Measurements from ENCODE around the gene DAD1. TPM values are rescaled to one million over a fixed set of nuclear protein-coding genes. Genes with fewer than 3 reads are reported as not detected.

DAD1 gene
- polyA plus RNA-seq, 1 donor (not counting 4 experiments of a cell fraction or from before 2014, with no cell fraction given) = 351 TPM

DNA sequence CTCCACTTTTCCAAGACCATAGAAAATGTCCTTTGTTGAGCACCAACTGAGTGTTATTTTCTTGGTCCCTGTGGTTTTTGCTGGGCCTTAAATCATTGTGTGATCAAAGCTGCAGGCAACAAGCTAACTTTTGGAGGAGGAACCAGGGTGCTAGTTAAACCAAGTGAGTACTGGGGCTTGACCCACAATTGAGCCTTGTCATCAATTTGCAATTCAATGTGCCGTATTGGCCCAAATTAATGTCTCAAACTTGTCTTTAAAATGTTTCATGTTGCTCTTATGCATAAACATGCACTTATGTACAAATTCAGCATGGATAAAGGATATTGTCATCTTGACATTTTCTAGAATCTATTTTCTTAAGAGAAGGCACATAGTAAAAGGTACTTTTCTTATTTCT lies 62.3 kb downstream of the DAD1 start:
- no peak overlapping the region for H3K27ac ChIP-seq (ENCODE audit: control insufficient read depth, insufficient read depth, low read length)
- H3K9ac ChIP-seq (ENCODE audit: control insufficient read depth, extremely low read depth, insufficient read depth, low read length) = no peak overlapping the region
- no peaks in the 10 kb centered on the region for H3K36me3 ChIP-seq (ENCODE audit: control insufficient read depth in 2 of 2, extremely low read depth in 1 of 2, insufficient read depth in 2 of 2, low read length in 2 of 2)
- H3K27me3 ChIP-seq (ENCODE audit: control insufficient read depth, extremely low read depth, insufficient read depth, low read length) = no peaks in the 10 kb centered on the region
- dilution Hi-C loops (cut with MboI; ENCODE audit: extremely low pct_ligation_motif_present, low sequenced_read_pairs) = no loop called here
- no peaks in the 10 kb centered on the region for H3K9me3 ChIP-seq (ENCODE audit: control insufficient read depth, low read depth, low read length)
- H3K4me2 ChIP-seq (ENCODE audit: control insufficient read depth, extremely low read depth, insufficient read depth, low read depth, low read length) = no peak overlapping the region
- no peaks in the 10 kb centered on the region for H3K9me1 ChIP-seq (ENCODE audit: control insufficient read depth, extremely low read depth, insufficient read depth, low read length)
- no peak for DNase-seq (ENCODE audit: low read depth, low spot score)
- peaks cover 22% of the 10 kb centered on the region for H3K4me1 ChIP-seq (ENCODE audit: control insufficient read depth, extremely low read depth, insufficient read depth, low read length)
- no peaks in the 10 kb centered on the region for H4K20me1 ChIP-seq (ENCODE audit: control insufficient read depth, extremely low read depth, insufficient read depth, low read length)
- H3K4me3 ChIP-seq (ENCODE audit: control insufficient read depth in 2 of 3, extremely low read depth in 1 of 3, insufficient read depth in 2 of 3, low read depth in 1 of 3, low read length in 3 of 3) = no peak overlapping the region
- no peaks in the 10 kb centered on the region for H3K79me2 ChIP-seq (ENCODE audit: control insufficient read depth, insufficient read depth, low read length)
- H2AFZ ChIP-seq (ENCODE audit: control insufficient read depth, low read length) = no peak overlapping the region
- TF ChIP-seq, protein P1, sequence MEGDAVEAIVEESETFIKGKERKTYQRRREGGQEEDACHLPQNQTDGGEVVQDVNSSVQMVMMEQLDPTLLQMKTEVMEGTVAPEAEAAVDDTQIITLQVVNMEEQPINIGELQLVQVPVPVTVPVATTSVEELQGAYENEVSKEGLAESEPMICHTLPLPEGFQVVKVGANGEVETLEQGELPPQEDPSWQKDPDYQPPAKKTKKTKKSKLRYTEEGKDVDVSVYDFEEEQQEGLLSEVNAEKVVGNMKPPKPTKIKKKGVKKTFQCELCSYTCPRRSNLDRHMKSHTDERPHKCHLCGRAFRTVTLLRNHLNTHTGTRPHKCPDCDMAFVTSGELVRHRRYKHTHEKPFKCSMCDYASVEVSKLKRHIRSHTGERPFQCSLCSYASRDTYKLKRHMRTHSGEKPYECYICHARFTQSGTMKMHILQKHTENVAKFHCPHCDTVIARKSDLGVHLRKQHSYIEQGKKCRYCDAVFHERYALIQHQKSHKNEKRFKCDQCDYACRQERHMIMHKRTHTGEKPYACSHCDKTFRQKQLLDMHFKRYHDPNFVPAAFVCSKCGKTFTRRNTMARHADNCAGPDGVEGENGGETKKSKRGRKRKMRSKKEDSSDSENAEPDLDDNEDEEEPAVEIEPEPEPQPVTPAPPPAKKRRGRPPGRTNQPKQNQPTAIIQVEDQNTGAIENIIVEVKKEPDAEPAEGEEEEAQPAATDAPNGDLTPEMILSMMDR (optimal IDR thresholded peaks at IDR 0.05 in 1 of 3, IDR thresholded peaks at IDR 0.05 in 1 of 3, conservative IDR thresholded peaks at IDR 0.05 in 1 of 3; ENCODE audit: extremely low read depth in 1 of 3, insufficient read depth in 2 of 3, low read length in 3 of 3) = no peak
- no peak for TF ChIP-seq EZH2 (IDR thresholded peaks at IDR 0.05; ENCODE audit: low read length)
- no peak for FAIRE-seq

DNA sequence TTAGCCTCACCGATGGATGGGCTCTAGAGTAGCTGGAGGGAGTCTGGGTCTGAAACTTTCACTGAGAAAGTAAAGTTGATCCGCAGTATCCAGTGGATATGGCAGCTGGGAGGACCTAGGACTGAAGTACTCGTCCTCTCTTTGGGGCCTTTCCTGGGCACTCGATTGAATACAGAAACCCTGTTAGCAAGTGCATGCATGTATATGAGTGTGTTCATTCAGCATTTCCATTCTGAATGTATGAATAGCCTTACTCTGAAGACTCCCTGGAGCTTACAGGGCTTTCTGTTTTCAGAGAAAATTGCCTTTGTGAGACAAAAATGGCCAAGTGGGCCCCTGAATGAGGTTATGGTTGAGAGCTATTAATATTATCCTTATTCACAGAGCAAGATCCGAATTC lies 62.8 kb downstream of the DAD1 start:
- FAIRE-seq = no peak
- Histone ChIP-seq H2AFZ (ENCODE audit: control insufficient read depth, low read length) (no peak overlapping the region), H3K4me2 (ENCODE audit: control insufficient read depth, extremely low read depth, insufficient read depth, low read depth, low read length) (no peak overlapping the region), H3K27me3 (ENCODE audit: control insufficient read depth, extremely low read depth, insufficient read depth, low read length) (no peaks in the 10 kb centered on the region), H3K4me1 (ENCODE audit: control insufficient read depth, extremely low read depth, insufficient read depth, low read length) (peaks cover 22% of the 10 kb centered on the region), H3K36me3 (ENCODE audit: control insufficient read depth in 2 of 2, extremely low read depth in 1 of 2, insufficient read depth in 2 of 2, low read length in 2 of 2) (no peaks in the 10 kb centered on the region), H3K27ac (ENCODE audit: control insufficient read depth, insufficient read depth, low read length) (no peak overlapping the region), H3K9me3 (ENCODE audit: control insufficient read depth, low read depth, low read length) (no peaks in the 10 kb centered on the region), H3K9ac (ENCODE audit: control insufficient read depth, extremely low read depth, insufficient read depth, low read length) (no peak overlapping the region), H4K20me1 (ENCODE audit: control insufficient read depth, extremely low read depth, insufficient read depth, low read length) (no peaks in the 10 kb centered on the region), H3K79me2 (ENCODE audit: control insufficient read depth, insufficient read depth, low read length) (no peaks in the 10 kb centered on the region), H3K4me3 (ENCODE audit: control insufficient read depth in 2 of 3, extremely low read depth in 1 of 3, insufficient read depth in 2 of 3, low read depth in 1 of 3, low read length in 3 of 3) (no peak overlapping the region), H3K9me1 (ENCODE audit: control insufficient read depth, extremely low read depth, insufficient read depth, low read length) (no peaks in the 10 kb centered on the region)
- dilution Hi-C loops (cut with MboI; ENCODE audit: extremely low pct_ligation_motif_present, low sequenced_read_pairs) = no loop called here
- no peak for DNase-seq (ENCODE audit: low read depth, low spot score)
- TF ChIP-seq, protein P1 (optimal IDR thresholded peaks at IDR 0.05 in 1 of 3, IDR thresholded peaks at IDR 0.05 in 1 of 3, conservative IDR thresholded peaks at IDR 0.05 in 1 of 3; ENCODE audit: extremely low read depth in 1 of 3, insufficient read depth in 2 of 3, low read length in 3 of 3) = no peak
- no peak for TF ChIP-seq EZH2 (IDR thresholded peaks at IDR 0.05; ENCODE audit: low read length)

Measured in keratinocyte (primary cell).